Stomach smooth muscle (tissue), 2 donors: Measurements from ENCODE around the gene CSK.

Experiments used
- H3K27ac ChIP-seq: one replicate; pipeline ENCODE4 v1.7.0; 2013; ENCODE audit warnings: mild to moderate bottlenecking, low read length, inconsistent platforms
- H3K27me3 ChIP-seq, 2 donors: one replicate each; pipeline ENCODE4 v1.7.0; 2013; ENCODE audit warnings: low read length in 2 of 2; ENCODE audit not compliant: insufficient read depth in 2 of 2, control insufficient read depth in 1 of 2
- H3K36me3 ChIP-seq, 2 donors: one replicate each; pipeline ENCODE4 v1.7.0; 2013; ENCODE audit warnings: low read length in 2 of 2; ENCODE audit not compliant: control insufficient read depth in 2 of 2, insufficient read depth in 2 of 2
- H3K4me1 ChIP-seq: one replicate; pipeline ENCODE4 v1.7.0; 2013; ENCODE audit warnings: low read length; ENCODE audit not compliant: control insufficient read depth, insufficient read depth
- H3K4me3 ChIP-seq, 2 donors: one replicate each; pipeline ENCODE4 v1.7.0; 2013; ENCODE audit warnings: low read length in 2 of 2
- H3K9ac ChIP-seq, 2 donors: one replicate each; pipeline ENCODE4 v1.7.0; 2013; ENCODE audit warnings: low read length in 2 of 2, mild to moderate bottlenecking in 1 of 2
- H3K9me3 ChIP-seq, 2 donors: one replicate each; pipeline ENCODE4 v1.7.0; 2013; ENCODE audit warnings: low read length in 2 of 2; ENCODE audit not compliant: control insufficient read depth in 2 of 2
- donor health status: healthy.
- donor health status: Pancreatic carcinoma.

CSK gene

GRCh38 chr15:74828835-74829234 is 47.0 kb downstream of the CSK start:
- Histone ChIP-seq H3K9me3 (no peaks in the 10 kb centered on the region), H3K27me3 (peaks cover 18 to 25% of the 10 kb centered on the region in 2 donors), H3K9ac (no peak overlapping the region), H3K4me1 (peaks cover 9% of the 10 kb centered on the region), H3K27ac (no peak overlapping the region), H3K4me3 (no peak overlapping the region), H3K36me3 (no peaks in the 10 kb centered on the region)

GRCh38 chr15:74829486-74829885 is 47.6 kb downstream of the CSK start:
- Histone ChIP-seq H3K36me3 (no peaks in the 10 kb centered on the region), H3K27ac (no peak overlapping the region), H3K27me3 (peaks cover 18 to 25% of the 10 kb centered on the region in 2 donors), H3K9me3 (no peaks in the 10 kb centered on the region), H3K4me3 (no peak overlapping the region), H3K4me1 (peaks cover 9% of the 10 kb centered on the region), H3K9ac (no peak overlapping the region)

GRCh38 chr15:74829991-74830390 is 48.1 kb downstream of the CSK start:
- Histone ChIP-seq H3K9me3 (no peaks in the 10 kb centered on the region), H3K4me1 (peaks cover 9% of the 10 kb centered on the region), H3K9ac (no peak overlapping the region), H3K36me3 (no peaks in the 10 kb centered on the region), H3K27ac (no peak overlapping the region), H3K4me3 (no peak overlapping the region), H3K27me3 (peaks cover 18 to 25% of the 10 kb centered on the region in 2 donors)

GRCh38 chr15:74830868-74831267 is 49.0 kb downstream of the CSK start:
- peak overlapping the region in 1 of 2 donors; percentile 13 for H3K9ac ChIP-seq
- H3K36me3 ChIP-seq: no peaks in the 10 kb centered on the region
- H3K27ac ChIP-seq: peak overlapping the region; percentile 60
- no peaks in the 10 kb centered on the region for H3K9me3 ChIP-seq
- H3K27me3 ChIP-seq: peaks cover 15 to 22% of the 10 kb centered on the region in 2 donors
- peaks cover 9% of the 10 kb centered on the region for H3K4me1 ChIP-seq
- no peak overlapping the region for H3K4me3 ChIP-seq

GRCh38 chr15:74831813-74832495 is 50.1 kb downstream of the CSK start:
- no peak overlapping the region for H3K9ac ChIP-seq
- H3K4me1 ChIP-seq: peaks cover 9% of the 10 kb centered on the region
- peaks cover 0 to under 1% of the 10 kb centered on the region in 2 donors for H3K36me3 ChIP-seq
- peaks cover 10 to 15% of the 10 kb centered on the region in 2 donors for H3K27me3 ChIP-seq
- no peak overlapping the region for H3K27ac ChIP-seq
- H3K4me3 ChIP-seq: no peak overlapping the region
- no peaks in the 10 kb centered on the region for H3K9me3 ChIP-seq

- Histone ChIP-seq H3K9ac (no peak overlapping the region), H3K27me3 (peaks cover 5 to 6% of the 10 kb centered on the region in 2 donors), H3K36me3 (peaks cover 0 to 2% of the 10 kb centered on the region in 2 donors), H3K27ac (no peak overlapping the region), H3K4me1 (peaks cover 9% of the 10 kb centered on the region), H3K9me3 (no peaks in the 10 kb centered on the region), H3K4me3 (no peak overlapping the region)
Observed at GRCh38 chr15:74832826-74833225, 50.9 kb downstream of the CSK start.

GRCh38 chr15:74833376-74834107 is 51.7 kb downstream of the CSK start:
- Histone ChIP-seq H3K4me3 (no peak overlapping the region), H3K36me3 (peaks cover 0 to 2% of the 10 kb centered on the region in 2 donors), H3K9me3 (no peaks in the 10 kb centered on the region), H3K27ac (no peak overlapping the region), H3K27me3 (no peaks in the 10 kb centered on the region), H3K4me1 (peaks cover 9% of the 10 kb centered on the region), H3K9ac (peak overlapping the region in 1 of 2 donors; percentile 21)

GRCh38 chr15:74835312-74835823 is 53.5 kb downstream of the CSK start:
- H3K27ac ChIP-seq: no peak overlapping the region
- no peaks in the 10 kb centered on the region for H3K27me3 ChIP-seq
- H3K9me3 ChIP-seq: no peaks in the 10 kb centered on the region
- peaks cover 0 to 4% of the 10 kb centered on the region in 2 donors for H3K36me3 ChIP-seq
- H3K9ac ChIP-seq: no peak overlapping the region
- no peak overlapping the region for H3K4me3 ChIP-seq
- H3K4me1 ChIP-seq: peaks cover 9% of the 10 kb centered on the region

- Histone ChIP-seq H3K36me3 (peaks cover 0 to 4% of the 10 kb centered on the region in 2 donors), H3K4me3 (no peak overlapping the region), H3K9me3 (no peaks in the 10 kb centered on the region), H3K27me3 (no peaks in the 10 kb centered on the region), H3K4me1 (peaks cover 7% of the 10 kb centered on the region), H3K27ac (no peak overlapping the region), H3K9ac (no peak overlapping the region)
Observed at GRCh38 chr15:74836846-74837245, 55.0 kb downstream of the CSK start.

- Histone ChIP-seq H3K27ac (no peak overlapping the region), H3K27me3 (no peaks in the 10 kb centered on the region), H3K4me1 (peaks cover 11% of the 10 kb centered on the region), H3K36me3 (peaks cover 0 to 4% of the 10 kb centered on the region in 2 donors), H3K9ac (no peak overlapping the region), H3K4me3 (no peak overlapping the region), H3K9me3 (no peaks in the 10 kb centered on the region)
Observed at GRCh38 chr15:74837482-74838136, 55.7 kb downstream of the CSK start.
